Activated T-helper 1 cell treated with anti-CD3 and anti-CD28 coated beads, Interleukin-12 subunit alpha, Interleukin-12 subunit beta, Interleukin-2, Interleukin-4 antibody, amounts not matched to agents 30 ng/mL and 10 ng/mL and 1 ng/mL, durations not matched to agents 14 hours and 24 hours and 36 hours (primary cell): ENCODE results near the gene TMEM217. TPM values are rescaled to one million over a fixed set of nuclear protein-coding genes. Genes with fewer than 3 reads are reported as not detected.

Experiments
- DNase-seq: peaks from one replicate; pipeline ENCODE4 v3.0.0; 2021; ENCODE audit warnings: low spot score
- H3K27ac Mint-ChIP-seq: one replicate; pipeline ENCODE4 v1.8.0; 2021; ENCODE audit warnings: mild to moderate bottlenecking, mixed read lengths
- H3K27me3 Mint-ChIP-seq: one replicate; pipeline ENCODE4 v1.8.0; 2022; ENCODE audit warnings: mild to moderate bottlenecking, moderate library complexity, mixed read lengths; ENCODE audit not compliant: insufficient read depth
- H3K36me3 Mint-ChIP-seq: one replicate; pipeline ENCODE4 v1.8.0; 2021; ENCODE audit warnings: low read depth, mixed read lengths
- H3K4me1 Mint-ChIP-seq: one replicate; pipeline ENCODE4 v1.8.0; 2021; ENCODE audit warnings: low read depth, mixed read lengths
- H3K4me3 Mint-ChIP-seq: one replicate; pipeline ENCODE4 v1.8.0; 2021; ENCODE audit warnings: mild to moderate bottlenecking, moderate library complexity, mixed read lengths
- H3K9me3 Mint-ChIP-seq: one replicate; pipeline ENCODE4 v1.8.0; 2021; ENCODE audit warnings: mixed read lengths
- intact Hi-C: fragments of 100-400 bp; cut with micrococcal nuclease; formaldehyde crosslinking; loops from one replicate; pipeline ENCODE4 v1.15.1; 2024
- total RNA-seq: library from RNA; stranded (reverse); gene quantifications from 2 replicates; pipeline ENCODE4 v1.2.3, GENCODE V29; 2022

The TMEM217 gene
- total RNA-seq, 1 donor from 2014 or later = 9.9 TPM

GRCh38 chr6:37177935-37178517, 79.9 kb downstream of the TMEM217 start:
- H3K9me3 Mint-ChIP-seq = no peaks in the 10 kb centered on the region
- no peaks in the 10 kb centered on the region for H3K27me3 Mint-ChIP-seq
- H3K36me3 Mint-ChIP-seq = peaks cover 46% of the 10 kb centered on the region
- H3K27ac Mint-ChIP-seq = peak overlapping the region; percentile 83
- DNase-seq = no peak
- H3K4me1 Mint-ChIP-seq = peaks cover 77% of the 10 kb centered on the region
- H3K4me3 Mint-ChIP-seq = peak overlapping the region; percentile 4
- intact Hi-C loops = no loop called here

GRCh38 chr6:37177077-37177934, 80.6 kb downstream of the TMEM217 start:
- Mint-ChIP-seq H3K4me3 (peak overlapping the region; percentile 61), H3K4me1 (peaks cover 79% of the 10 kb centered on the region), H3K36me3 (peaks cover 52% of the 10 kb centered on the region), H3K27me3 (no peaks in the 10 kb centered on the region), H3K27ac (peak overlapping the region; percentile 83), H3K9me3 (no peaks in the 10 kb centered on the region)
- no peak for DNase-seq
- intact Hi-C loops = no loop called here

- peaks cover 60% of the 10 kb centered on the region for H3K36me3 Mint-ChIP-seq
- H3K4me1 Mint-ChIP-seq = peaks cover 72% of the 10 kb centered on the region
- intact Hi-C loops = no loop called here
- DNase-seq = no peak
- peak overlapping the region; percentile 91 for H3K27ac Mint-ChIP-seq
- H3K9me3 Mint-ChIP-seq = no peaks in the 10 kb centered on the region
- H3K4me3 Mint-ChIP-seq = peak overlapping the region; percentile 89
- H3K27me3 Mint-ChIP-seq = no peaks in the 10 kb centered on the region
Measured at GRCh38 chr6:37176268-37177076, 81.5 kb downstream of the TMEM217 start.

- H3K4me1 Mint-ChIP-seq = peaks cover 67% of the 10 kb centered on the region
- intact Hi-C loops = no loop called here
- no peaks in the 10 kb centered on the region for H3K27me3 Mint-ChIP-seq
- H3K9me3 Mint-ChIP-seq = no peaks in the 10 kb centered on the region
- H3K4me3 Mint-ChIP-seq = peak overlapping the region; percentile 89
- peaks cover 65% of the 10 kb centered on the region for H3K36me3 Mint-ChIP-seq
- peak overlapping the region; percentile 91 for H3K27ac Mint-ChIP-seq
- DNase-seq = no peak
Measured at GRCh38 chr6:37175332-37176267, 82.3 kb downstream of the TMEM217 start.

GRCh38 chr6:37174515-37175331, 83.2 kb downstream of the TMEM217 start:
- H3K4me1 Mint-ChIP-seq = peaks cover 59% of the 10 kb centered on the region
- no peaks in the 10 kb centered on the region for H3K27me3 Mint-ChIP-seq

GRCh38 chr6:37174196-37174514, 83.8 kb downstream of the TMEM217 start:
- Mint-ChIP-seq H3K36me3 (peaks cover 65% of the 10 kb centered on the region), H3K27ac (peak overlapping the region; percentile 91), H3K27me3 (no peaks in the 10 kb centered on the region), H3K9me3 (no peaks in the 10 kb centered on the region), H3K4me1 (peaks cover 63% of the 10 kb centered on the region), H3K4me3 (peak overlapping the region; percentile 89)
- intact Hi-C loops = loop anchor here (5.0 kb wide), 1 partner anchor 417 kb away; no protein-coding TSS in a partner anchor
- DNase-seq = no peak

More at GRCh38 chr6:37174515-37175331, 83.2 kb downstream of the TMEM217 start:
- DNase-seq = no peak
- Mint-ChIP-seq H3K27ac (peak overlapping the region; percentile 91), H3K36me3 (peaks cover 65% of the 10 kb centered on the region), H3K4me3 (peak overlapping the region; percentile 89), H3K9me3 (no peaks in the 10 kb centered on the region)
- intact Hi-C loops = loop anchor here (5.0 kb wide), 1 partner anchor 417 kb away; no protein-coding TSS in a partner anchor

- H3K4me1 Mint-ChIP-seq = peaks cover 68% of the 10 kb centered on the region
- H3K9me3 Mint-ChIP-seq = no peaks in the 10 kb centered on the region
- DNase-seq = no peak
- H3K4me3 Mint-ChIP-seq = peak overlapping the region; percentile 89
- H3K27me3 Mint-ChIP-seq = no peaks in the 10 kb centered on the region
- intact Hi-C loops = loop anchor here (1.0 to 5.0 kb wide), 7 partner anchors 10 to 416 kb away; no protein-coding TSS in a partner anchor
- H3K27ac Mint-ChIP-seq = peak overlapping the region; percentile 91
- peaks cover 65% of the 10 kb centered on the region for H3K36me3 Mint-ChIP-seq
Measured at GRCh38 chr6:37173493-37174195, 84.3 kb downstream of the TMEM217 start.

- peak overlapping the region; percentile 89 for H3K4me3 Mint-ChIP-seq
- peak overlapping the region; percentile 91 for H3K27ac Mint-ChIP-seq
- intact Hi-C loops = loop anchor here (1.0 to 5.0 kb wide), 14 partner anchors 10 to 416 kb away; partner anchors contain the start of gene C6orf89
- H3K27me3 Mint-ChIP-seq = peaks cover 2% of the 10 kb centered on the region
- no peaks in the 10 kb centered on the region for H3K9me3 Mint-ChIP-seq
- peaks cover 62% of the 10 kb centered on the region for H3K36me3 Mint-ChIP-seq
- H3K4me1 Mint-ChIP-seq = peaks cover 72% of the 10 kb centered on the region
- no peak for DNase-seq
Measured at GRCh38 chr6:37172912-37173492, 84.9 kb downstream of the TMEM217 start.

- Mint-ChIP-seq H3K27ac (peak overlapping the region; percentile 91), H3K36me3 (peaks cover 55% of the 10 kb centered on the region), H3K4me3 (peak overlapping the region; percentile 89), H3K4me1 (peaks cover 65% of the 10 kb centered on the region), H3K9me3 (no peaks in the 10 kb centered on the region), H3K27me3 (peaks cover 2% of the 10 kb centered on the region)
- intact Hi-C loops = loop anchor here (1.0 to 5.0 kb wide), 8 partner anchors 38 to 415 kb away; partner anchors contain the start of gene C6orf89
- peak; percentile 90 for DNase-seq
Measured at GRCh38 chr6:37171970-37172812, 85.8 kb downstream of the TMEM217 start.
